ENCODE measurements around the gene SH3BP2.

GRCh38 chr4:2790583-2791517, 2.0 kb upstream of the SH3BP2 start:
- TF ChIP-seq REST (IDR thresholded peaks at IDR 0.05; ENCODE audit: insufficient read depth in 1 of 2, low read depth in 2 of 2, low read length in 2 of 2) (no peak), POLR2AphosphoS5 (IDR thresholded peaks at IDR 0.05; ENCODE audit: low read depth, low read length) (no peak), TAF1 (IDR thresholded peaks at IDR 0.05; ENCODE audit: borderline replicate concordance, insufficient read depth, low read length) (no peak), SIN3A (IDR thresholded peaks at IDR 0.05; ENCODE audit: borderline replicate concordance, insufficient read depth, low read length) (no peak)

Data from PFSK-1 (cell line).